Mesenchymal stem cell (in vitro differentiated cells and primary cell): ENCODE measurements around the gene CDRT15.

Experiments
- DNase-seq: peaks from one replicate; pipeline ENCODE4 v3.0.0-alpha.2; 2013
- H2AFZ ChIP-seq: one replicate; pipeline ENCODE4 v1.6.1; 2013; ENCODE audit warnings: low read depth, mild to moderate bottlenecking, control low read depth, inconsistent platforms, low read length, moderate library complexity
- H2AK5ac ChIP-seq: 2 replicates; pipeline ENCODE4 v1.6.1; 2013; ENCODE audit warnings: low read length, moderate library complexity, mild to moderate bottlenecking, inconsistent platforms; ENCODE audit not compliant: severe bottlenecking
- H2BK120ac ChIP-seq: one replicate; pipeline ENCODE4 v1.6.1; 2013; ENCODE audit warnings: low read depth, mild to moderate bottlenecking, inconsistent platforms, low read length, moderate library complexity
- H2BK12ac ChIP-seq, 2 experiments: one replicate each; pipeline ENCODE4 v1.6.1; 2013; ENCODE audit warnings: inconsistent platforms in 2 of 2, low read length in 2 of 2, mild to moderate bottlenecking in 2 of 2, moderate library complexity in 2 of 2, control low read depth in 1 of 2
- H2BK15ac ChIP-seq: one replicate; pipeline ENCODE4 v1.6.1; 2013; ENCODE audit warnings: mild to moderate bottlenecking, low read depth, inconsistent platforms; ENCODE audit not compliant: poor library complexity, severe bottlenecking
- H2BK5ac ChIP-seq: 2 replicates; pipeline ENCODE4 v1.6.1; 2013; ENCODE audit warnings: low read depth, mild to moderate bottlenecking, low read length, control low read depth, inconsistent platforms; ENCODE audit not compliant: poor library complexity, severe bottlenecking
- H3K14ac ChIP-seq, 2 experiments: one replicate each; pipeline ENCODE4 v1.6.1; 2013; ENCODE audit warnings: inconsistent platforms in 2 of 2, low read length in 2 of 2, control low read depth in 1 of 2, mild to moderate bottlenecking in 1 of 2, moderate library complexity in 1 of 2
- H3K18ac ChIP-seq, 2 experiments: one replicate each; pipeline ENCODE4 v1.6.1; 2013; ENCODE audit warnings: inconsistent platforms in 2 of 2, low read length in 2 of 2, control low read depth in 1 of 2, low read depth in 1 of 2, mild to moderate bottlenecking in 1 of 2
- H3K23ac ChIP-seq, 2 experiments: one replicate each; pipeline ENCODE4 v1.6.1; 2013; ENCODE audit warnings: inconsistent platforms in 2 of 2, low read length in 2 of 2, mild to moderate bottlenecking in 2 of 2, moderate library complexity in 2 of 2, control low read depth in 1 of 2
- H3K27ac ChIP-seq: 2 replicates; pipeline ENCODE4 v1.5.1; 2013; ENCODE audit warnings: mild to moderate bottlenecking, moderate library complexity, low read length, control low read depth, inconsistent platforms; ENCODE audit not compliant: poor library complexity, severe bottlenecking
- H3K27me3 ChIP-seq, 2 experiments: 2 replicates each; pipeline versions ENCODE4 v1.6.1 to v1.7.0; 2013; ENCODE audit warnings: low read length in 2 of 2, mild to moderate bottlenecking in 2 of 2, moderate library complexity in 2 of 2, control low read depth in 1 of 2, inconsistent platforms in 1 of 2; ENCODE audit not compliant: control insufficient read depth in 1 of 2, insufficient read depth in 1 of 2
- H3K36me3 ChIP-seq, 2 experiments: 2 replicates each; pipeline versions ENCODE4 v1.6.1 to v1.7.0; 2013; ENCODE audit warnings: low read length in 2 of 2, control low read depth in 1 of 2, inconsistent platforms in 1 of 2, low read depth in 1 of 2, mild to moderate bottlenecking in 1 of 2; ENCODE audit not compliant: insufficient read depth in 2 of 2, control insufficient read depth in 1 of 2
- H3K4ac ChIP-seq, 2 experiments: one replicate each; pipeline ENCODE4 v1.6.1; 2013; ENCODE audit warnings: inconsistent platforms in 2 of 2, low read length in 2 of 2, mild to moderate bottlenecking in 2 of 2, moderate library complexity in 2 of 2, control low read depth in 1 of 2, low read depth in 1 of 2
- H3K4me1 ChIP-seq: 2 replicates; pipeline ENCODE4 v1.6.1; 2013; ENCODE audit warnings: low read depth, low read length, control low read depth; ENCODE audit not compliant: control insufficient read depth, insufficient read depth
- H3K4me2 ChIP-seq: 2 replicates; pipeline ENCODE4 v1.6.1; 2013; ENCODE audit warnings: low read length, mild to moderate bottlenecking, inconsistent platforms; ENCODE audit not compliant: poor library complexity, severe bottlenecking
- H3K4me3 ChIP-seq, 2 experiments: 2 replicates each; pipeline versions ENCODE4 v1.5.1 to v1.7.0; 2013; ENCODE audit warnings: low read length in 2 of 2, mild to moderate bottlenecking in 2 of 2, control low read depth in 1 of 2, low read depth in 1 of 2; ENCODE audit not compliant: insufficient read depth in 1 of 2
- H3K79me1 ChIP-seq: replicated peaks from 2 replicates; pipeline ENCODE4 v1.6.1; 2013; ENCODE audit warnings: mild to moderate bottlenecking, control low read depth, low read length, inconsistent platforms; ENCODE audit not compliant: poor library complexity, severe bottlenecking
- H3K9ac ChIP-seq: 2 replicates; pipeline ENCODE4 v1.7.0; 2013; ENCODE audit warnings: mild to moderate bottlenecking, low read length, moderate library complexity
- H3K9me3 ChIP-seq: 2 replicates; pipeline ENCODE4 v1.7.0; 2013; ENCODE audit warnings: mild to moderate bottlenecking, low read length; ENCODE audit not compliant: control insufficient read depth
- H4K8ac ChIP-seq: one replicate; pipeline ENCODE4 v1.6.1; 2013; ENCODE audit warnings: inconsistent platforms, mild to moderate bottlenecking, low read length, moderate library complexity
- H4K91ac ChIP-seq: one replicate; pipeline ENCODE4 v1.6.1; 2013; ENCODE audit warnings: mild to moderate bottlenecking, low read length, inconsistent platforms
- WGBS: methylation state at CpG from one replicate; pipeline ENCODE4 v1.1.7; 2013; ENCODE audit warnings: mixed read lengths; 5-methylcytosine and 5-hydroxymethylcytosine counted together

CDRT15 gene

GRCh38 chr17:14201021-14201987 is 35.4 kb downstream of the CDRT15 start:
- Histone ChIP-seq H3K4ac (no peak overlapping the region), H2BK5ac (no peak overlapping the region), H4K91ac (no peak overlapping the region), H2BK120ac (no peak overlapping the region), H2BK12ac (no peak overlapping the region), H2AFZ (no peak overlapping the region), H3K36me3 (peaks cover 4 to 9% of the 10 kb centered on the region in 2 experiments), H3K9me3 (no peaks in the 10 kb centered on the region), H2AK5ac (no peak overlapping the region), H3K4me1 (peaks cover 4% of the 10 kb centered on the region), H3K4me3 (no peak overlapping the region), H3K14ac (no peak overlapping the region), H3K9ac (no peak overlapping the region), H3K23ac (no peak overlapping the region), H3K27me3 (no peaks in the 10 kb centered on the region), H3K4me2 (no peak overlapping the region), H3K27ac (no peak overlapping the region), H3K18ac (no peak overlapping the region), H3K79me1 (peaks cover 6% of the 10 kb centered on the region), H4K8ac (no peak overlapping the region), H2BK15ac (no peak overlapping the region)
- WGBS = 82% methylated on average over 8 of the region's 10 CpGs
- no peak for DNase-seq

DNA sequence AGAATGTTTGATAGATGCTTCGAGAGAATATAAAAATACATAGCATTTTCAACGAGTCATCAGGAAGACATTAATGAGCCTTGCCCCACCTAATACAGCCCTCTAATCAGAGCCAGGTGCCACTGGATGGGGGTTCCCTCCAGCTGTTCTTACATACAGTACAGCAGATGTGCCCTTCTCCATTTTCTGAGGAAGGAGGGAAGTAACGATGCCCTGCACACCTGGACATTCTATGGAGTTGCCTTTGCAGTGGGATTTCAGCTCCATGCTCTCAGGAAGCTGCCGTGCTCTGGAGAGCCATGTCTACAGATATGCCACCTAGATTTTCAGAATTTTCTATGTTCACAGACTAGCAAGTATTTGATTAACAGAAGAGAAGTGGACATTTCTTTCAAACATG is 36.3 kb downstream of the CDRT15 start:
- 92% methylated on average over 2 of the region's 4 CpGs for WGBS
- H3K23ac ChIP-seq = no peak overlapping the region
- no peak for DNase-seq
- H2BK5ac ChIP-seq = no peak overlapping the region
- H3K9me3 ChIP-seq = no peaks in the 10 kb centered on the region
- H2BK15ac ChIP-seq = no peak overlapping the region
- H2BK120ac ChIP-seq = no peak overlapping the region
- no peak overlapping the region for H3K27ac ChIP-seq
- no peak overlapping the region for H3K9ac ChIP-seq
- no peak overlapping the region for H2AK5ac ChIP-seq
- no peak overlapping the region for H4K91ac ChIP-seq
- no peak overlapping the region for H3K4me3 ChIP-seq
- H3K79me1 ChIP-seq = peaks cover 7% of the 10 kb centered on the region
- no peaks in the 10 kb centered on the region for H3K27me3 ChIP-seq
- no peaks in the 10 kb centered on the region for H3K4me1 ChIP-seq
- H2BK12ac ChIP-seq = no peak overlapping the region
- H3K36me3 ChIP-seq = peaks cover 5% of the 10 kb centered on the region in 2 experiments
- H3K18ac ChIP-seq = no peak overlapping the region
- H3K14ac ChIP-seq = no peak overlapping the region
- H3K4ac ChIP-seq = no peak overlapping the region
- no peak overlapping the region for H2AFZ ChIP-seq
- H3K4me2 ChIP-seq = no peak overlapping the region
- no peak overlapping the region for H4K8ac ChIP-seq

DNA sequence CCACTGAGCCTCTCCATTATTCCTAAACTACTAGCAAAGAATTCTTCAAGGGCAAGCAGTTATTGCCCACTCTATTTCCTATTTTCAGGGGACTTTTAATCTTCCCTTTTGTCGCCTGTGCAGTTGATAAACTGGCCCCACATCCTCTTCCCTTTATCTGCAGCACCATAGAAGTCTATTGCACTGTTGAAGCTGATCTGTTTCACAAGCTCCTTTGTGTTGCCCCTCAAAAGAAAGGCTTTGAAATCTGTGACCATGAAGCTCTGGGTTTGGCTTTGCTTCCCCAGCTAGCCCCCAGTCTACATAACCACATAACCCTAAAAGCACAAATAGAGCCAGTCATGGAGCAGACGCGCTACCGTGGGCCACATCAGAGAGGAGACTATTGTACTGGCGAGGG is 37.1 kb downstream of the CDRT15 start:
- Histone ChIP-seq H3K23ac (no peak overlapping the region), H3K79me1 (peaks cover 5% of the 10 kb centered on the region), H3K27me3 (no peaks in the 10 kb centered on the region), H3K4ac (no peak overlapping the region), H2BK12ac (no peak overlapping the region), H3K4me2 (no peak overlapping the region), H3K14ac (no peak overlapping the region), H2AFZ (no peak overlapping the region), H4K91ac (no peak overlapping the region), H3K9me3 (no peaks in the 10 kb centered on the region), H3K4me3 (no peak overlapping the region), H2AK5ac (no peak overlapping the region), H2BK120ac (no peak overlapping the region), H4K8ac (no peak overlapping the region), H3K36me3 (peaks cover 3 to 5% of the 10 kb centered on the region in 2 experiments), H3K18ac (no peak overlapping the region), H3K4me1 (no peaks in the 10 kb centered on the region), H2BK5ac (no peak overlapping the region), H3K27ac (no peak overlapping the region), H3K9ac (no peak overlapping the region), H2BK15ac (no peak overlapping the region)
- WGBS = over 99% methylated on average over 5 of the region's 5 CpGs
- no peak for DNase-seq

DNA sequence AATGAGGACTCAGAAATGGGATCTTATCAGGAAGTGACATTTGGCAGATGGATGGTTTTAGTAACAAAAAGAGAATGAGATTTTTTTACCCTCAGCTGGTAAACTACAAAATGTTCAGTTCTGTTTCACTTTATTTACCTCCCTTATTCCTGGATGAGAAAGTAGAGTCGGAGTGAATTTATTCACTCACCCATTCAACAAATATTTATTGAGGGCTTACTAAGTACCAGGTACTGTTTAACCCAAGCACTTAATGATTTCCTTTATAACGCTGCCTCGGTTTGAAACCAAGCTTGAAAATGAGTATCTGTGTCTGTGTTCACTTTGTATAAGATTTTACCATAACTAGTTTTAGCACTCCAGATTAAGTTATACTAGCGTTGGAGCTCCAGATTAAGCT is 38.1 kb downstream of the CDRT15 start:
- H3K79me1 ChIP-seq = peaks cover 5% of the 10 kb centered on the region

More for the DNA sequence above, 38.1 kb downstream of the CDRT15 start:
- no peak overlapping the region for H3K14ac ChIP-seq
- no peak overlapping the region for H2AK5ac ChIP-seq
- no peak overlapping the region for H3K9ac ChIP-seq
- no CpG with 5 or more reads among the region's 4 CpGs for WGBS
- H3K27me3 ChIP-seq = no peaks in the 10 kb centered on the region
- no peak overlapping the region for H3K4ac ChIP-seq
- H2BK12ac ChIP-seq = no peak overlapping the region
- DNase-seq = no peak
- H3K4me3 ChIP-seq = no peak overlapping the region
- H3K36me3 ChIP-seq = peaks cover 3 to 5% of the 10 kb centered on the region in 2 experiments
- H2BK15ac ChIP-seq = no peak overlapping the region
- H3K23ac ChIP-seq = no peak overlapping the region
- H3K18ac ChIP-seq = no peak overlapping the region
- no peaks in the 10 kb centered on the region for H3K4me1 ChIP-seq
- no peaks in the 10 kb centered on the region for H3K9me3 ChIP-seq
- no peak overlapping the region for H2BK120ac ChIP-seq
- no peak overlapping the region for H3K4me2 ChIP-seq
- no peak overlapping the region for H2AFZ ChIP-seq
- no peak overlapping the region for H3K27ac ChIP-seq
- H2BK5ac ChIP-seq = no peak overlapping the region
- H4K91ac ChIP-seq = no peak overlapping the region
- no peak overlapping the region for H4K8ac ChIP-seq
